ENCODE data around the gene CCDC134. TPM values are rescaled to one million over a fixed set of nuclear protein-coding genes. Genes with fewer than 3 reads are reported as not detected.

The CCDC134 gene
- polyA plus RNA-seq, 1 experiment = 6.0 TPM

DNA sequence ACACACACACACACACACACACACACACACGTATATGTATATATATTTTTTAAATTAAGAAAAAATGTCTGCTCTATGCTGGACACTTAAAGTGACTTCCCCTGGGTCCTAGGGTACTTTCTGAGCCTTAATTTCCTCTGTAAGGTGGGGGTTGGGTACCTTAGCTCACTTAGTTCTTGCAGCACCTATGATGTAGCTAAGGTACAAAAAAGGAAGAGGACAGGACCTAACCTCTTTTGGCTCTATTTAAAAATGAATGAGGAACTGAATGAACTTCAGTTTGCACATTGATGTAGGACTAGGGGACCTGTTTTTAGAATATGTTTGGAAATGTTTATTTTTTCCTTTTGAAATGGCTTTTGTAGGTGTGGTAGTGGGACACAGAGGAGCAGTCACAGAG is 43.6 kb downstream of the CCDC134 start:
- Histone ChIP-seq H3K27me3 (ENCODE audit: control insufficient read depth, insufficient read depth, low read length) (no peaks in the 10 kb centered on the region), H3K4me3 (ENCODE audit: low read depth, low read length) (no peak overlapping the region), H3K36me3 (ENCODE audit: control insufficient read depth, insufficient read depth, low read length) (no peaks in the 10 kb centered on the region)
- TF ChIP-seq, protein P1, sequence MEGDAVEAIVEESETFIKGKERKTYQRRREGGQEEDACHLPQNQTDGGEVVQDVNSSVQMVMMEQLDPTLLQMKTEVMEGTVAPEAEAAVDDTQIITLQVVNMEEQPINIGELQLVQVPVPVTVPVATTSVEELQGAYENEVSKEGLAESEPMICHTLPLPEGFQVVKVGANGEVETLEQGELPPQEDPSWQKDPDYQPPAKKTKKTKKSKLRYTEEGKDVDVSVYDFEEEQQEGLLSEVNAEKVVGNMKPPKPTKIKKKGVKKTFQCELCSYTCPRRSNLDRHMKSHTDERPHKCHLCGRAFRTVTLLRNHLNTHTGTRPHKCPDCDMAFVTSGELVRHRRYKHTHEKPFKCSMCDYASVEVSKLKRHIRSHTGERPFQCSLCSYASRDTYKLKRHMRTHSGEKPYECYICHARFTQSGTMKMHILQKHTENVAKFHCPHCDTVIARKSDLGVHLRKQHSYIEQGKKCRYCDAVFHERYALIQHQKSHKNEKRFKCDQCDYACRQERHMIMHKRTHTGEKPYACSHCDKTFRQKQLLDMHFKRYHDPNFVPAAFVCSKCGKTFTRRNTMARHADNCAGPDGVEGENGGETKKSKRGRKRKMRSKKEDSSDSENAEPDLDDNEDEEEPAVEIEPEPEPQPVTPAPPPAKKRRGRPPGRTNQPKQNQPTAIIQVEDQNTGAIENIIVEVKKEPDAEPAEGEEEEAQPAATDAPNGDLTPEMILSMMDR (IDR thresholded peaks at IDR 0.05; ENCODE audit: insufficient read depth, low read depth, low read length) = no peak
- ChIA-PET CTCF (interaction anchor here (1.0 to 2.0 kb wide), 3 partner anchors 10 to 13 kb away, joined by 3 to 6 read pairs (median 3); no protein-coding TSS in a partner anchor), POLR2A (interaction anchor here (0.6 kb wide), 1 partner anchor 16 kb away, joined by 7 read pairs; no protein-coding TSS in a partner anchor)
- no peak for DNase-seq (ENCODE audit: low read depth)

- H3K36me3 ChIP-seq (ENCODE audit: control insufficient read depth, insufficient read depth, low read length) = no peaks in the 10 kb centered on the region
- no peak overlapping the region for H3K4me3 ChIP-seq (ENCODE audit: low read depth, low read length)
- DNase-seq (ENCODE audit: low read depth) = no peak
- ChIA-PET POLR2A (interaction anchor here (0.6 kb wide), 1 partner anchor 15 kb away, joined by 7 read pairs; no protein-coding TSS in a partner anchor), CTCF (interaction anchor here (1.0 kb wide), 1 partner anchor 10 kb away, joined by 3 read pairs; no protein-coding TSS in a partner anchor)
- no peaks in the 10 kb centered on the region for H3K27me3 ChIP-seq (ENCODE audit: control insufficient read depth, insufficient read depth, low read length)
- TF ChIP-seq, protein P1 (IDR thresholded peaks at IDR 0.05; ENCODE audit: insufficient read depth, low read depth, low read length) = no peak
Observed at GRCh38 chr22:41844513-41844912, 44.0 kb downstream of the CCDC134 start.

DNA sequence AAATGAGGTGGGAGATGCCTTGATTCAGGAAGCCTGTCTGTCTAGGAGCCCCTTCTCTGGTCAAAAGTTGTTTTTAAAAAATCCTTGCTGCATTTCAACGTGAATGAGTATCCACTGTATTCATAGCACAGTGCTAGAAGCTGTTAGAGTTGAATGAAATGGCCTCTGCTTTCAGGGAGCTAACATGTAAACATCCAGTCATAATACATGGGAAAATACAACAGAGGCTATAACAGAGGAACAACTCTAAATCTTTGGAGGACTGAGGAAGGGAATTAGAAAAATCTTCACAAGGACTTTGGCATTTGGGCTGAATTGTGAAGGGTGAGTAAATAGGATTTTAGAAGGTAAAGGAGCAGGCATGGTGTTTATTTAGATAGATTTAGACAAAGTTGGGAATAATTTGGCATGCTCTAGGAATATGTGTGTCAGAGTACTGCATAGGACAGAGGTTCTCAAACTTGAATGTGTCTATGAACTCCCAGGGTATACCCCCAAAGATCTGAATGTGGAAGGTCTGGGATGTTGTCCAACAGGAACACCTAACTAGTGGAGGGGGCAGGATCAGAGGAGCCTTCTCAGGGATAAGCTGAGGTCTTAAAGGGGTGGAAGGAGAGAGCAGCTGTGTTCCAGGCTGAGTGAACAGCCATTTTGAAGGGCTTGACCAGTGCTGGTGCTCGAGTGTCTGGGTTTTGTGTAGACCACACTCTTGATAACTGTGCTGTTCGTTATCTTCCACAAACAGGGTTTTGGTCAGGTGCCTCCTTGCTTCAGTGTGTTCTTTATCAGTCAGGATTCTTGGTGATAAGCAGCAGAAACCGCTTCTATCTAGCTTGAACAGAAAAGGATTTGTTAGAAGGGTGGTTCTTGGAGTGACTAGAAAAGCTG is 45.1 kb downstream of the CCDC134 start:
- CTCF ChIA-PET = interaction anchor here (1.1 to 2.2 kb wide), 5 partner anchors 9 to 179 kb away, joined by 3 to 7 read pairs (median 5); no protein-coding TSS in a partner anchor
- POLR2A ChIA-PET = no interaction called here
- TF ChIP-seq, protein P1 (IDR thresholded peaks at IDR 0.05; ENCODE audit: insufficient read depth, low read depth, low read length) = no peak
- Histone ChIP-seq H3K36me3 (ENCODE audit: control insufficient read depth, insufficient read depth, low read length) (no peaks in the 10 kb centered on the region), H3K4me3 (ENCODE audit: low read depth, low read length) (no peak overlapping the region), H3K27me3 (ENCODE audit: control insufficient read depth, insufficient read depth, low read length) (no peaks in the 10 kb centered on the region)
- DNase-seq (ENCODE audit: low read depth) = no peak

GRCh38 chr22:41846268-41846987 is 45.9 kb downstream of the CCDC134 start:
- DNase-seq (ENCODE audit: low read depth) = no peak
- no peaks in the 10 kb centered on the region for H3K27me3 ChIP-seq (ENCODE audit: control insufficient read depth, insufficient read depth, low read length)
- TF ChIP-seq, protein P1 (IDR thresholded peaks at IDR 0.05; ENCODE audit: insufficient read depth, low read depth, low read length) = no peak
- no peak overlapping the region for H3K4me3 ChIP-seq (ENCODE audit: low read depth, low read length)
- ChIA-PET CTCF (interaction anchor here (1.1 to 2.2 kb wide), 6 partner anchors 10 to 180 kb away, joined by 3 to 7 read pairs (median 4); no protein-coding TSS in a partner anchor), POLR2A (no interaction called here)
- no peaks in the 10 kb centered on the region for H3K36me3 ChIP-seq (ENCODE audit: control insufficient read depth, insufficient read depth, low read length)

GRCh38 chr22:41847300-41847699 is 46.8 kb downstream of the CCDC134 start:
- TF ChIP-seq, protein P1 (IDR thresholded peaks at IDR 0.05; ENCODE audit: insufficient read depth, low read depth, low read length) = no peak
- CTCF ChIA-PET = interaction anchor here (0.6 to 1.5 kb wide), 3 partner anchors 11 to 104 kb away, joined by 3 to 5 read pairs (median 3); no protein-coding TSS in a partner anchor
- H3K4me3 ChIP-seq (ENCODE audit: low read depth, low read length) = no peak overlapping the region
- DNase-seq (ENCODE audit: low read depth) = no peak
- POLR2A ChIA-PET = no interaction called here
- no peaks in the 10 kb centered on the region for H3K36me3 ChIP-seq (ENCODE audit: control insufficient read depth, insufficient read depth, low read length)
- no peaks in the 10 kb centered on the region for H3K27me3 ChIP-seq (ENCODE audit: control insufficient read depth, insufficient read depth, low read length)

Measured in BJ (cell line).